Activated CD8-positive, alpha-beta memory T cell treated with anti-CD3 and anti-CD28 coated beads, Interleukin-2, amount 50 U/mL, for 24 hours (primary cell): Measurements from ENCODE around the gene KCNMA1.

Experiments
- DNase-seq: peaks from one replicate; pipeline ENCODE4 v3.0.0-alpha.2; 2020; ENCODE audit errors: extremely low read depth

KCNMA1 gene

GRCh38 chr10:77002872-77003271 lies 634.7 kb downstream of the KCNMA1 start:
- DNase-seq, result no peak

- DNase-seq, result no peak
These were observed 636.4 kb downstream of the KCNMA1 start for GRCh38 chr10:77001206-77001605.

GRCh38 chr10:76998451-76998850 lies 639.2 kb downstream of the KCNMA1 start:
- DNase-seq, result no peak

- DNase-seq, result no peak
These were observed 640.0 kb downstream of the KCNMA1 start for GRCh38 chr10:76997631-76998030.

- DNase-seq, result no peak
These were observed 642.6 kb downstream of the KCNMA1 start for GRCh38 chr10:76995023-76995422.

- no peak for DNase-seq
These were observed 644.4 kb downstream of the KCNMA1 start for GRCh38 chr10:76993213-76993612.

GRCh38 chr10:76992467-76992866 lies 645.1 kb downstream of the KCNMA1 start:
- no peak for DNase-seq

- no peak for DNase-seq
These were observed 646.0 kb downstream of the KCNMA1 start for GRCh38 chr10:76991621-76992020.

GRCh38 chr10:76990561-76990960 lies 647.0 kb downstream of the KCNMA1 start:
- no peak for DNase-seq

- DNase-seq, result peak; percentile 27
These were observed 652.8 kb downstream of the KCNMA1 start for GRCh38 chr10:76984559-76985443.

GRCh38 chr10:76983624-76984023 lies 654.0 kb downstream of the KCNMA1 start:
- no peak for DNase-seq

GRCh38 chr10:76982671-76983070 lies 654.9 kb downstream of the KCNMA1 start:
- no peak for DNase-seq

- DNase-seq, result no peak
These were observed 656.4 kb downstream of the KCNMA1 start for GRCh38 chr10:76981251-76981650.

GRCh38 chr10:76977901-76978300 lies 659.7 kb downstream of the KCNMA1 start:
- no peak for DNase-seq

- DNase-seq, result no peak
These were observed 660.6 kb downstream of the KCNMA1 start for GRCh38 chr10:76977046-76977445.

- no peak for DNase-seq
These were observed 661.5 kb downstream of the KCNMA1 start for GRCh38 chr10:76976142-76976541.

GRCh38 chr10:76975126-76975525 lies 662.5 kb downstream of the KCNMA1 start:
- no peak for DNase-seq

GRCh38 chr10:76974017-76974691 lies 663.5 kb downstream of the KCNMA1 start:
- DNase-seq, result no peak

GRCh38 chr10:76973091-76974016 lies 664.3 kb downstream of the KCNMA1 start:
- no peak for DNase-seq

GRCh38 chr10:76972541-76972940 lies 665.1 kb downstream of the KCNMA1 start:
- no peak for DNase-seq

GRCh38 chr10:76971547-76972170 lies 665.9 kb downstream of the KCNMA1 start:
- no peak for DNase-seq
